DMS 273 (cell line): ENCODE measurements around the gene SMG9.
A peak's percentile ranks its signal among the peaks of the same experiment; 100 is the strongest.

ENCODE experiments used
- DNase-seq: peaks from one replicate; lab custom pipeline; 2025; ENCODE audit not compliant: unreplicated experiment; lab: John Stamatoyannopoulos, UW

SMG9 gene

GRCh38 chr19:43754503-43755255 is at the start of gene SMG9:
Gene SMG9 (minus strand): TSS chr19:43754962. CDS start chr19:43750741, 4,221 bp downstream.
- DNase-seq: peak; percentile 99

GRCh38 chr19:43804432-43804831 is 49.7 kb upstream of the SMG9 start:
- DNase-seq: no peak

- DNase-seq: no peak
Measured at GRCh38 chr19:43802216-43802951, 47.6 kb upstream of the SMG9 start, which contains the start of gene LYPD5. Gene LYPD5 (minus strand): TSS chr19:43802447. CDS start chr19:43802380, 67 bp downstream.

GRCh38 chr19:43799502-43800142 is 44.9 kb upstream of the SMG9 start:
- no peak for DNase-seq

- DNase-seq: peak; percentile 60
Measured at GRCh38 chr19:43798546-43799409, 44.0 kb upstream of the SMG9 start.

- DNase-seq: no peak
Measured at GRCh38 chr19:43798026-43798545, 43.3 kb upstream of the SMG9 start.

GRCh38 chr19:43797556-43797955 is 42.8 kb upstream of the SMG9 start:
- DNase-seq: no peak

GRCh38 chr19:43797118-43797517 is 42.4 kb upstream of the SMG9 start:
- no peak for DNase-seq

GRCh38 chr19:43790587-43790986 is 35.8 kb upstream of the SMG9 start:
- no peak for DNase-seq

- DNase-seq: no peak
Measured at GRCh38 chr19:43789029-43789428, 34.3 kb upstream of the SMG9 start.

- DNase-seq: no peak
Measured at GRCh38 chr19:43786665-43787064, 31.9 kb upstream of the SMG9 start.

GRCh38 chr19:43784981-43785808 is 30.4 kb upstream of the SMG9 start:
- peak; percentile 89 for DNase-seq

GRCh38 chr19:43784241-43784980 is 29.6 kb upstream of the SMG9 start:
- peak; percentile 25 for DNase-seq

GRCh38 chr19:43783636-43784035 is 28.9 kb upstream of the SMG9 start:
- no peak for DNase-seq

GRCh38 chr19:43782689-43783231 is 28.0 kb upstream of the SMG9 start:
- DNase-seq: no peak

- DNase-seq: no peak
Measured at GRCh38 chr19:43782311-43782660, 27.5 kb upstream of the SMG9 start.

GRCh38 chr19:43781630-43782310 is 27.0 kb upstream of the SMG9 start:
- no peak for DNase-seq
